Suppressor macrophage treated with lipopolysaccharide for 1 hour (primary cell): ENCODE measurements around the gene MIEF1.

Experiments used
- DNase-seq, 3 donors: peaks; one replicate each; pipeline ENCODE4 v3.0.0-alpha.2; 2020 to 2022

Gene MIEF1

GRCh38 chr22:39562839-39563489 is 60.9 kb downstream of the MIEF1 start:
- DNase-seq: no peak

- no peak for DNase-seq
Observed at GRCh38 chr22:39563571-39564428, 61.7 kb downstream of the MIEF1 start.

GRCh38 chr22:39565414-39565944 is 63.4 kb downstream of the MIEF1 start:
- DNase-seq: no peak

- DNase-seq: no peak
Observed at GRCh38 chr22:39567135-39567946, 65.3 kb downstream of the MIEF1 start.
